ENCODE data around the gene PRR23E.

Gene PRR23E

GRCh38 chr3:127187316-127187715 lies 5.6 kb upstream of the PRR23E start:
- Histone ChIP-seq H3K36me3 (no peaks in the 10 kb centered on the region), H3K9me3 (no peaks in the 10 kb centered on the region), H3K4me1 (ENCODE audit: control insufficient read depth in 1 of 2, insufficient read depth in 1 of 2, low read depth in 1 of 2, low read length in 1 of 2) (no peaks in the 10 kb centered on the region), H3K27ac (no peak overlapping the region), H3K27me3 (no peaks in the 10 kb centered on the region), H3K4me3 (ENCODE audit: low read depth in 1 of 2, low read length in 1 of 2) (no peak overlapping the region)
- TF ChIP-seq CTCF (IDR thresholded peaks at IDR 0.05), result no peak

GRCh38 chr3:127193341-127193740 lies 410 bp downstream of the PRR23E start:
- TF ChIP-seq CTCF (IDR thresholded peaks at IDR 0.05), result no peak
- no peaks in the 10 kb centered on the region for H3K4me1 ChIP-seq (ENCODE audit: control insufficient read depth in 1 of 2, insufficient read depth in 1 of 2, low read depth in 1 of 2, low read length in 1 of 2)
- H3K36me3 ChIP-seq, result no peaks in the 10 kb centered on the region
- H3K27me3 ChIP-seq, result no peaks in the 10 kb centered on the region
- no peak overlapping the region for H3K27ac ChIP-seq
- H3K9me3 ChIP-seq, result peaks cover 3% of the 10 kb centered on the region
- no peak overlapping the region for H3K4me3 ChIP-seq (ENCODE audit: low read depth in 1 of 2, low read length in 1 of 2)

DNA sequence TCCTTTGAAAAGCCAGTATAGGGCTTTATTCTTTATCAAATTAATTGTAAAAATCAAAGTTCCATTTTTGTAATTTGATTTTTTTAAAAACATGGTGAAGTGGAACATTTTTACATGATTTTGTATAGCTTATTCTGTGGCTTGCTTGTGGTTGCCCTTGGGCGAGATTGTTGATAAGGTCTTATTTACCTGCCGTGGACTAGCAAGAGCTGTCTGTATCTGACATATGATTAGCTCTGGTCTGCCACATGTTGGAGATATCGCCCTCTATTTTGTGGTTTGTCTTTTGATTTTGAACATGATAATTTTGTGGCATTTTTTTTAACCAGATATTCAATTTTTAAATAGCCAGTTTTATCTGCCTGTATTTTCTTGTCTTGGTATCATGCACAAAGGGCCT lies 844 bp downstream of the PRR23E start:
- no peak for TF ChIP-seq CTCF (IDR thresholded peaks at IDR 0.05)
- Histone ChIP-seq H3K9me3 (peaks cover 3% of the 10 kb centered on the region), H3K27me3 (no peaks in the 10 kb centered on the region), H3K4me1 (ENCODE audit: control insufficient read depth in 1 of 2, insufficient read depth in 1 of 2, low read depth in 1 of 2, low read length in 1 of 2) (no peaks in the 10 kb centered on the region), H3K36me3 (no peaks in the 10 kb centered on the region), H3K4me3 (ENCODE audit: low read depth in 1 of 2, low read length in 1 of 2) (no peak overlapping the region), H3K27ac (no peak overlapping the region)

- TF ChIP-seq CTCF (IDR thresholded peaks at IDR 0.05), result no peak
- peaks cover 3% of the 10 kb centered on the region for H3K9me3 ChIP-seq
- H3K36me3 ChIP-seq, result no peaks in the 10 kb centered on the region
Observed at GRCh38 chr3:127194601-127195187, 1.8 kb downstream of the PRR23E start.

GRCh38 chr3:127195417-127195816 lies 2.5 kb downstream of the PRR23E start:
- Histone ChIP-seq H3K9me3 (peaks cover 3% of the 10 kb centered on the region), H3K36me3 (no peaks in the 10 kb centered on the region), H3K4me3 (ENCODE audit: low read depth in 1 of 2, low read length in 1 of 2) (no peak overlapping the region), H3K4me1 (ENCODE audit: control insufficient read depth in 1 of 2, insufficient read depth in 1 of 2, low read depth in 1 of 2, low read length in 1 of 2) (no peaks in the 10 kb centered on the region), H3K27me3 (no peaks in the 10 kb centered on the region), H3K27ac (no peak overlapping the region)
- no peak for TF ChIP-seq CTCF (IDR thresholded peaks at IDR 0.05)

More at GRCh38 chr3:127194601-127195187, 1.8 kb downstream of the PRR23E start:
- no peak overlapping the region for H3K4me3 ChIP-seq (ENCODE audit: low read depth in 1 of 2, low read length in 1 of 2)
- no peaks in the 10 kb centered on the region for H3K27me3 ChIP-seq
- H3K27ac ChIP-seq, result no peak overlapping the region
- H3K4me1 ChIP-seq (ENCODE audit: control insufficient read depth in 1 of 2, insufficient read depth in 1 of 2, low read depth in 1 of 2, low read length in 1 of 2), result no peaks in the 10 kb centered on the region

DNA sequence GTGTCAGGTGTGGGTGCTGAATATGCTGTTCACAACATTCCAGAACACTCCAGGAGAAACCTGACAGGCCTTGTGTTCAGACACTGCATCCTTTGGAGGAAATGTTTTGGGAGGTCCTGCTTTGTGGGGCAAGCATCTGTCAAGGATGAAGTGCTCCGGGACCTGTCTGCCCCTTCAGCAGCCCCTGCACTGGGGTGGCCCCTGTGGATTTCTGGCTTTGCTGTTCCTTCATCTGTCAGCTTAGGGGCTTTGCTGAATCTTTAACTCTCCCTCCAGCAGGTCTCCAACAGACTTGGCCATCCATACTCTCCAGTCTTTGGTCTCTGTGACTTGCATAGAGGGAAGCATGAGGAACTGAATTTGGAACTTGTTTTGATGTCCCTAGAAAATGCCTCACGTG lies 3.1 kb downstream of the PRR23E start:
- H3K36me3 ChIP-seq, result no peaks in the 10 kb centered on the region
- H3K27ac ChIP-seq, result no peak overlapping the region
- peaks cover 3% of the 10 kb centered on the region for H3K9me3 ChIP-seq
- no peaks in the 10 kb centered on the region for H3K27me3 ChIP-seq
- H3K4me3 ChIP-seq (ENCODE audit: low read depth in 1 of 2, low read length in 1 of 2), result no peak overlapping the region
- H3K4me1 ChIP-seq (ENCODE audit: control insufficient read depth in 1 of 2, insufficient read depth in 1 of 2, low read depth in 1 of 2, low read length in 1 of 2), result no peaks in the 10 kb centered on the region
- no peak for TF ChIP-seq CTCF (IDR thresholded peaks at IDR 0.05)

Measured in neutrophil (primary cell).